ENCODE data around the gene PLPP6. TPM values are rescaled to one million over a fixed set of nuclear protein-coding genes. Genes with fewer than 3 reads are reported as not detected.
"Not testable (repeated sequence)": the region's sequence is repeated elsewhere in the genome, so short reads cannot be mapped to it uniquely, and the experiment has no call there.

PLPP6 gene
- total and polyA plus RNA-seq, 12 donors = 2.2 to 17.1 (median 11.1) TPM

GRCh38 chr9:4654538-4654937 is 7.6 kb upstream of the PLPP6 start:
- no peaks in the 10 kb centered on the region for H3K9me3 ChIP-seq (replicated peaks in 1 of 3)
- no peak overlapping the region for H3K27ac ChIP-seq
- no peak for TF ChIP-seq POLR2A (IDR thresholded peaks at IDR 0.05)
- no peak for TF ChIP-seq CTCF (IDR thresholded peaks at IDR 0.05)
- H3K36me3 ChIP-seq (replicated peaks in 1 of 2) = no peaks in the 10 kb centered on the region
- H3K4me1 ChIP-seq (replicated peaks in 1 of 2) = no peaks in the 10 kb centered on the region
- H3K27me3 ChIP-seq = no peaks in the 10 kb centered on the region
- DNase-seq = no peak
- no peak overlapping the region for H3K4me3 ChIP-seq
- WGBS, 4 donors = 81 to 98% (median 88%) methylated on average over 8 to 10 of the region's 10 CpGs
- intact Hi-C loops (cut with DNase I) = no loop called here

- intact Hi-C loops (cut with DNase I); H3K4me1 ChIP-seq (replicated peaks in 1 of 2): not testable (repeated sequence)
Observed at GRCh38 chr9:4656196-4656595, 5.9 kb upstream of the PLPP6 start.

GRCh38 chr9:4656621-4657020 is 5.5 kb upstream of the PLPP6 start:
- 78 to 95% (median 87%) methylated on average over 3 of the region's 3 CpGs for WGBS, 4 donors
- no peak overlapping the region for H3K27ac ChIP-seq
- H3K9me3 ChIP-seq (replicated peaks in 1 of 3) = no peaks in the 10 kb centered on the region
- intact Hi-C loops (cut with DNase I) = no loop called here
- TF ChIP-seq POLR2A (IDR thresholded peaks at IDR 0.05) (no peak), CTCF (IDR thresholded peaks at IDR 0.05) (no peak)
- DNase-seq = no peak
- H3K27me3 ChIP-seq = no peaks in the 10 kb centered on the region
- no peaks in the 10 kb centered on the region for H3K4me1 ChIP-seq (replicated peaks in 1 of 2)
- H3K4me3 ChIP-seq = no peak overlapping the region
- H3K36me3 ChIP-seq (replicated peaks in 1 of 2) = no peaks in the 10 kb centered on the region

More at GRCh38 chr9:4656196-4656595, 5.9 kb upstream of the PLPP6 start:
- not testable (repeated sequence) for H3K27ac ChIP-seq; H3K27me3 ChIP-seq; DNase-seq; H3K9me3 ChIP-seq (replicated peaks in 1 of 3); H3K36me3 ChIP-seq (replicated peaks in 1 of 2); H3K4me3 ChIP-seq
- WGBS, 4 donors = 84 to 94% (median 89%) methylated on average over 3 of the region's 3 CpGs

GRCh38 chr9:4657426-4658159 is 4.5 kb upstream of the PLPP6 start:
- intact Hi-C loops (cut with DNase I) = no loop called here
- no peak overlapping the region for H3K27ac ChIP-seq

GRCh38 chr9:4660665-4661064 is 1.4 kb upstream of the PLPP6 start:
- intact Hi-C loops (cut with DNase I) = loop anchor here in 1 of 2 donors (5.0 kb wide), 1 partner anchor 82 kb away; the partner anchor contains the start of gene AK3
- not testable (repeated sequence) for DNase-seq; H3K27me3 ChIP-seq; H3K36me3 ChIP-seq (replicated peaks in 1 of 2); H3K4me3 ChIP-seq; H3K27ac ChIP-seq; H3K9me3 ChIP-seq (replicated peaks in 1 of 3)
- 83 to 96% (median 91%) methylated on average over 4 to 5 of the region's 5 CpGs for WGBS, 4 donors
- peaks cover 6 to 24% of the 10 kb centered on the region in 2 donors for H3K4me1 ChIP-seq (replicated peaks in 1 of 2)

More at GRCh38 chr9:4657426-4658159, 4.5 kb upstream of the PLPP6 start:
- TF ChIP-seq POLR2A (IDR thresholded peaks at IDR 0.05) = no peak
- no peak for TF ChIP-seq CTCF (IDR thresholded peaks at IDR 0.05)
- H3K4me3 ChIP-seq = no peak overlapping the region
- H3K27me3 ChIP-seq = no peaks in the 10 kb centered on the region
- H3K4me1 ChIP-seq (replicated peaks in 1 of 2) = no peaks in the 10 kb centered on the region
- H3K36me3 ChIP-seq (replicated peaks in 1 of 2) = no peaks in the 10 kb centered on the region
- DNase-seq = no peak
- no peaks in the 10 kb centered on the region for H3K9me3 ChIP-seq (replicated peaks in 1 of 3)
- WGBS, 4 donors = 89 to 96% (median 93%) methylated on average over 4 of the region's 4 CpGs
